COLO668 (cell line): ENCODE measurements around the gene SWSAP1.
A peak's percentile ranks its signal among the peaks of the same experiment; 100 is the strongest.
"Not testable (repeated sequence)": the region's sequence is repeated elsewhere in the genome, so short reads cannot be mapped to it uniquely, and the experiment has no call there.

ENCODE experiments used
- DNase-seq: peaks from one replicate; lab custom pipeline; 2025; ENCODE audit not compliant: unreplicated experiment; lab: John Stamatoyannopoulos, UW

Gene SWSAP1

DNA sequence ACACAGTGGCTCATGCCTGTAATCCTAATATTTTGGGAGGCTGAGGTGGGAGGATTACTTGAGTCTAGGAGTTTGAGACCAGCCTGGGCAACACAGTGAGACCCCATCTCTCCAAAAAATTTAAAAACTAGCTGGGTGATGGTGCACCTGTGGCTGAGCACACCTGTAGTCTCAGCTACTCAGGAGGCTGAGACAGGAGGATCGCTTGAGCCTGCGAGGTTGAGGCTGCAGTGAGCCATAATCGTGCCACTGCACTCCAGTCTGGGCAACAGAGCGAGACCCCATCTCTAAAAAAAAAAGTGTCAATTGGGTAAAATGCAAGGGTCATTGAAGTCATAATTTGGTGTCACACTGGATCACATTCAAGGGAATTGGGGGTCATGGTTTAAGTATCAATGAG is 20.4 kb upstream of the SWSAP1 start:
- DNase-seq, result not testable (repeated sequence)

- DNase-seq, result peak; percentile 97
Observed at GRCh38 chr19:11355160-11356073, 19.0 kb upstream of the SWSAP1 start, which contains the start of gene PLPPR2. PLPPR2 (plus strand) TSS chr19:11355432; CDS start chr19:11357674, 2,242 bp downstream.

GRCh38 chr19:11356074-11356397 is 18.4 kb upstream of the SWSAP1 start:
- no peak for DNase-seq

DNA sequence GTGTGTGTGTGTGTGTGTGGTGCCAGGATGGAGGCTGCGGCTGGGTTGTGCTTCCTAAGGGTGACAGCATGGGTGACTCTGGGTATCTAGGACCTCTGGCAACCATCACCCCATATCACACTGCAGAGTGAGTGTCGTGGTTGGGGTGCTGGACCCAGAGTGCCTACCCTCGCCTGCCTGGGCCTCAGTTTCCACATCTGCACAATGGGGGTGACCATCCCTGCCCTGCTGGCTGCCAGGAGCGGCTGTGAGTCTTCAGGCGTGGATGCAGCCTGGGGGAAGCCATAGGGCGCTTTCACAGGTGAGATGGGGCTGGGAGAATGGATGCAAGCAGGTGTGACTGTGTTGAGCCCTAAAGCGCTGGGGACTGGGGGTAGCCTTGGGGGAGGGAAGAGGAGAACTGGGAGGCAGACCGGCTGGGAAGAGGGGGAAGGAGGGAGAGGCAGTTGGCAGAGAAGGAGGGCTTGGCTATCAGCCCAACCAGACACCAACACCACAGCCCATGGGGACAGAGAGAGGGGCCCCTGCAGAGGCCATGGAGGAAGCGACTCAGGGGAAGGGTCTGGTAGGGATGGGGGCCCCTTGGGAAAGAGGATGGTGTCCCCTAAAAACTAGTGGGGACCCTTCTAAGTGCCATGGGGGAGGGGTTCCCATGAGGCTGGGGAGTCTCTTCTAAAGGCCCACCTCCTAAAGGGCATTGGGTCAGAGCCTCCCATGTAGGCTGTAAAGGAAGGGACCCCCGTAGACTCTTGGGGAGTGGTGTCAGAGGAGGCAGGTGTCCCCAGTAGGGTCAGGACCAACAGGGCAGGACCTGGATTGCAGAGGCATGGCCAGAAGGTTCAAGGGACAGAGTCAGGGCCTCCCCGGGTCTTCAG is 17.6 kb upstream of the SWSAP1 start:
- DNase-seq, result peak; percentile 32

DNA sequence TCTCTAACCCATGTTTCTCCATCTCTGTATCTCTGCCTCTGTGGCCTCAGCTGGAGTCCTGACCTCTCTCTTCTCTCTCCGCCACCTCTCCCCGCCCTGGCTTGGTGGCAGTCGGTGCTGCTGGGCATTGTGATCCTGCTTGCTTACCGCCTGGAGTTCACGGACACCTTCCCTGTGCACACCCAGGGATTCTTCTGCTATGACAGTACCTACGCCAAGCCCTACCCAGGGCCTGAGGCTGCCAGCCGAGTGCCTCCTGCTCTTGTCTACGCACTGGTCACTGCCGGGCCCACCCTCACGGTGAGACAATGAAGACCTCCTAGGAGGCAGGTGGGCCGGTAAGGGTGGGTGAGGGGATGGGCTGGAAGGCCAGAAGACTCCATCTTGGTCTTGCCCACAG is 15.0 kb upstream of the SWSAP1 start:
- no peak for DNase-seq

DNA sequence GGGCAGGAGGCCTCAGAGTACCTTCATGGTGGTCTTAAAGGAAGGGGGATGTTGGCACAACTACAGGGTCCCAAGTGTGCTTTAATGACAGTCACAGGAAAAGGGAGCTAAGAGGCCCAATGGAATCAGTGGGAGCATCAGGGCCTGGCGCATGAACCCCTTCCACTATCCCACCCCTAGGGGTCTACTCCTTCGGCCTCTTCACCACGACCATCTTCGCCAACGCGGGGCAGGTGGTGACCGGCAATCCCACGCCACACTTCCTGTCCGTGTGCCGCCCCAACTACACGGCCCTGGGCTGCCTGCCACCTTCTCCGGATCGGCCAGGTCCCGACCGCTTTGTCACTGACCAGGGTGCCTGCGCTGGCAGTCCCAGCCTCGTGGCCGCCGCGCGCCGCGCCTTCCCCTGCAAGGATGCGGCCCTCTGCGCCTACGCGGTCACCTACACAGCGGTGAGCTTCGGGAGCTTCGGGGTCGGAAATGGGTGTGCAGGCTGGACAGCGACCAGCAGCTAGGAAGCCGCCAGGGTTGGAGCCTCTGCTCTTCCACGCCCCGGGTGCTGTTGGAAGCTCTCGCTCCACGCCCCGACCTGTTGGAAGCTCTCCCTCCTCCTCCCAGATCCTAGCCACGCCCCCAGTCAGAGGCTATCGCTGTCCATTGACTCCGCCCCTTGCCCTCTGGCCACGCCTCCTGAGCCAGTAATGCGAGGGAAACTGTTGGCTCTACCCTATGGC is 13.3 kb upstream of the SWSAP1 start:
- peak; percentile 53 for DNase-seq

DNA sequence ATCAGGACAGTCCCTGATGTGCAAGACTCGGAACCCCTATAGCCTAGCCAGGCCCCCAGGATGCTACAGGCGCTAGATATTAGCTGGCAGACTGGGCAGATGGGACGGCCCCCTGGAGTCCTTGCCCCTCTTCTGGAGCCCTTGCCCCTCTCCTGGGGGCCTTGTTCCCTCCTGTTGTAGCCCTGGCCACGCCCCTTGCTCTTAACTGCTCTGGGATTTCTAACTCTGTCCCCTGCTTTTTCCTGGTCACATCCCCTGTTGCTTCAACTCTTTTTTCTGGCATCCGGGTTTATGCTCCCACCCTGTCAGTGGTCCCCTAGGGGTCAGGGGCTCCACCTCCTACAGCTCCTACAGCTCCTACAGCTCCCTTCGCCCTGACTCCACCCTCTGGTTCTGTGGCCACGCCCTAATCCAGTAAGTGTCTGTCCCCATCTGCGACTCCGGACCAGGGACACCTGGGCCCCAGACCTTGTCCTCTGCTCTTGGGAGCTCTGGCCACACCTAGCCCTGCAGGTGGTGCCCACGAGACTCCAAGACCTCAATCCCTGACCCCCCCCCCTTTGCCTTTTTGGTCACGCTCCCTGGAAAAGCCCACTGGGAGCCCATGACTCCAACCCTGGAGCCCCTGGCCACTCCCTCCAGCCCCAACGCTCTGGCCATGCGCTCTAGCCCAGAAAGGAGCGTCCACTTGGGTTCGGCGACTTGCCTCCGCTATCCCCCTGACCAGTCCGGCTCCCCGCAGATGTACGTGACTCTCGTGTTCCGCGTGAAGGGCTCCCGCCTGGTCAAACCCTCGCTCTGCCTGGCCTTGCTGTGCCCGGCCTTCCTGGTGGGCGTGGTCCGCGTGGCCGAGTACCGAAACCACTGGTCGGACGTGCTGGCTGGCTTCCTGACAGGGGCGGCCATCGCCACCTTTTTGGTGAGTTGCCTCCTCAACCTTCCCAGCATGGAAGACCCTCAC is 12.4 kb upstream of the SWSAP1 start:
- DNase-seq, result no peak

DNA sequence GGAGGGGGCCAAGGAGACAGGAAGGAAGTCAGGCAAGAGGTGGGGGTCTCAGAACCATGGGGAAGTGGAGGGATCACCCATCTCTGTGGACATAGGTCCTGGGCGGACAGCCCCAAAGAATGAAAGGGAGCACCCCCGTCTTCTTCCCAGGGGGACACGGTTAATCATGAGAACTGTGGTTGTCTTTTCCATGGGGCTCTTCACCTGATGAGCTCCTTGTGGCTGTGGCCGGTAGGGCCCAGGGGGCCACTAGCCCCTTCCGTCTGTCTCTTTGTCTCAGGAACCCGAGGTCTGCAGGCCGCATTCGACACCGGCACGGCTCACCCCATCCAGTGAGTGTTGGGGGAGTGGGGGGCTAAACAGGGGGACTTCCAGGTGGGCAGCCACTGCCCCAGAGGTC is 10.6 kb upstream of the SWSAP1 start:
- DNase-seq, result no peak

- DNase-seq, result no peak
Observed at GRCh38 chr19:11364296-11364904, 10.1 kb upstream of the SWSAP1 start.

GRCh38 chr19:11364935-11365334 is 9.5 kb upstream of the SWSAP1 start:
- DNase-seq, result no peak

GRCh38 chr19:11365557-11366117 is 8.8 kb upstream of the SWSAP1 start:
- no peak for DNase-seq

DNA sequence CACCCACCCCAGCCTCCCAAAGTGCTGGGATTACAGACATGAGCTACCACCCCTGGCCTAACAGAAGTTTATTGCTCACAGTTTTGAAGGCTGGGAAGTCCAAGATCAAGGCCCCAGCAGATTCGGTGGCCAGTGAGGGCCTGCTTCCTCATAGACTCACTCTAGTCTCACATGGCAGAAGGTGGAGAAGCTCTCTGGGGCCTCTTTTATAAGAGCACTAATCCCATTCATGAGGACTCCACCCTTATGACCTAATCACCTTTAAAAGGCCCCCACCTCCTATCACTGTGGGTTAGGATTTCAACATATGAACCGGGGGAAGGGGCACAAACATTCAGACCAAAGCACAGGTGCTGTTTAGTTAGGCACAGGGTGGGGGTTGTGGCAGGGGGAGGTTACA is 6.9 kb upstream of the SWSAP1 start:
- no peak for DNase-seq

GRCh38 chr19:11370744-11371143 is 3.7 kb upstream of the SWSAP1 start:
- no peak for DNase-seq

- DNase-seq, result peak; percentile 92
Observed at GRCh38 chr19:11373166-11373884, 1.1 kb upstream of the SWSAP1 start.

GRCh38 chr19:11373885-11374432 is 507 bp upstream of the SWSAP1 start:
- DNase-seq, result peak; percentile 34

DNA sequence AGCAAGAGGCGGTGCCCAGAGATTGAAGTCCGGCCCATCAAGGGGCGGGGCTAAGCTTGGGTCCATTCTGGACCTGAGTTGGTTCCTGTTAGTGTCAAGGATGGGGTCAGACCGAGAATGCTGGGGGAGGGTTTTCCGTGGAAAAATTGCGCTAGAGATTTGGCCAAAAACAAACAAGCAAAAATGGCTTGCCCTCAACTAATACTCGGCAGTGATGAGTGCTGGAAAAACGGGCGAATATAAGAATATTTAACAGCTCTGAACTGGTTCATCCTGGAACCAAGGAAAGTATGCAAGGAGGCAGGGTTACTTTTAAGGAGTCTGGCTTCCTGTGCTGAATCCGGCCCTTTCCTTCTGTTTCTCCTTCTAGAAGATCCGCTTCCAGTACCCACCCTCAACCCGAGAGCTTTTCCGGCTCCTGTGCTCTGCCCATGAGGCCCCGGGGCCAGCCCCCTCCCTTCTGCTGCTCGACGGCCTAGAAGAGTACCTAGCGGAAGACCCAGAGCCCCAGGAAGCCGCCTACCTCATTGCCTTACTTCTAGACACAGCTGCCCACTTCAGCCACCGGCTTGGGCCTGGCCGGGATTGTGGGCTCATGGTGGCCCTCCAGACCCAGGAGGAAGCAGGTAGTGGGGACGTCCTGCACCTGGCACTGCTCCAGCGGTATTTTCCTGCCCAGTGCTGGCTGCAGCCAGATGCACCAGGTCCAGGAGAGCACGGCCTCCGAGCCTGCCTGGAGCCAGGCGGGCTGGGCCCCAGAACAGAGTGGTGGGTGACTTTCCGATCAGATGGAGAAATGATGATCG is 880 bp downstream of the SWSAP1 start:
- DNase-seq, result peak; percentile 75

GRCh38 chr19:11377237-11377636 is 2.8 kb downstream of the SWSAP1 start:
- DNase-seq, result no peak

DNA sequence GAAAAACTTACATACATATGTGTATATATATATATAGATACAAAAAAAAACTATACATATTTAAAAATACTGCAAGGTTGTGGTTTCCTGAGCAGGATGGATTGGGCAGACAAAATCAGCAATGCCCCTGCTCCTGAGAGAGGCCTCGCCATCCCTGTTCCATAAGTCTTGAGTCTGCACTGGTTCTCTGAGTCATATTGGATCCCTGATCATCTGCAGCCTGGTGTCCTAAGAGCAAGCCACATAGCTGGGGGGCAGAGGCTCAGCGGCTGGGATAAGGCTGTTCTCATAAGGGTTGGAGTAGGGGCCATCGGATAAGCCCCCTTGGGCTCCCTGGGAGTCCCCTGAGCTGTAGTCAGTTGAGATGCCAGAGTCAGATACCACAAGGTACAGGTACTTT is 3.3 kb downstream of the SWSAP1 start:
- no peak for DNase-seq
